Mammary epithelial cell (primary cell): ENCODE data around the gene LYPD6B.

Source experiments
- CTCF ChIP-seq, 2 donors: IDR thresholded peaks in 1 of 2; conservative IDR thresholded peaks in 1 of 2; 2 replicates each; pipeline ENCODE4 v1.5.1; 2011 to 2012; ENCODE audit warnings: inconsistent platforms in 2 of 2, low read length in 2 of 2, mild to moderate bottlenecking in 2 of 2, control low read depth in 1 of 2, low read depth in 1 of 2; ENCODE audit not compliant: insufficient read depth in 1 of 2; ENCODE audit errors: extremely low read depth in 1 of 2
- EZH2 ChIP-seq: IDR thresholded peaks from 2 replicates; pipeline ENCODE4 v1.6.1; 2012; ENCODE audit warnings: low read length, inconsistent platforms, borderline replicate concordance

- TF ChIP-seq CTCF (conservative IDR thresholded peaks at IDR 0.05 in 1 of 2, IDR thresholded peaks at IDR 0.05 in 1 of 2; ENCODE audit: extremely low read depth in 1 of 2, insufficient read depth in 1 of 2, low read depth in 1 of 2, low read length in 2 of 2), result no peak
- no peak for TF ChIP-seq EZH2
These were observed 26.0 kb upstream of the LYPD6B start for GRCh38 chr2:149012545-149012944.
